DMS79 treated with DMSO at 0.1 percent for 48 hours (cell line): Measurements from ENCODE around the gene PCA3.

ENCODE experiments used
- DNase-seq: peaks from one replicate; lab custom pipeline; 2025; lab: John Stamatoyannopoulos, UW

Gene PCA3

DNA sequence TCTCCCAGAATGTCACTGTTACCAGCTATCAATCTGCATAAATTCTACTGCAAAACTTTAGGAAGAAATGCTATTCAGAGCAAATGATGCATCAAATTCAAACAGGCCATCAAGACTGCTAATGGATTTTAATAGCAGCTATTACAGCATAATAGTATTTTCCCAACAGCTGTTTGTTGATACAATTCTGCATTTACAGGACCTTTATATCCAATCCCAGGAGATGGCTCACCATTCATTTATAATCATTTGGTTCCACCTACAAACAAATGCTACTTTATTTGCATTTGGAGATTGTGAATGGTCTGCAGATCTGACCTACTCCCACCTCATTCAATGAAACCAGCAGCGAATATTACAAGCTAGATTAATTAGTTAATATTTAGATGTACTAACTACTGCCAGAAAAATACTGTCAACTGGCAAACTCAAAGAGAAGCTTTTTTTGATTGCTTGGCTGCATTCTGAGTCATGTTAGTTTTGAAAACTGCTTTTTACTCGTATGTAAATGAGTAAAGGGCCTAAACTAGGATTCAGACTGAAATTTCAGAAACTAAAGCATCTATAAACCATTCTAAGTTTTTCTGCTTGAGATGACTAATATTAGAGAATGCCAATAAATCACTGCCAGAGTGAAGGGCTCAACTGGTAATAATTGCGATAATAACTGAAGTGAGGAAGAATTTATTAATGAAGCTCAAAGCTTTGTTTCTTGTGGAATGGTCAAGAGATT, 7.1 kb upstream of the PCA3 start:
- peak; percentile 63 for DNase-seq

DNA sequence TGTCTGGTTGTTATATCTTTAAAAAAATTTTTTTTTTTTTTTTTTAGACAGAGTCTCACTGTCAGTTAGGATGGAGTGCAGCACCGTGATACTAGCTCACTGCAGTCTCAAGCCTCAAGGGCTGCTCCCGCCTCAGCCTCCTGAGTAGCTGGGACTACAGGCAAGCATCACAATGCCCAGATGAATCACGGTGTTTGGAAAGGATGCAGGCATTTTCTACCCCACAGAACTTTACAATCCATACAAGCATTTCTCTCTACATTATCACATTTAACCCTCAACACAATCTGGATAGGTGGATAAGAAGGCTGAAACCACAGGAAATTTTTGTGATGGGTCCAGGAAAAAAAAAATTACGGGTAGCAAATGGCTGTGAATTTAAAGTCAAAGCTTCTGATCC, 5.8 kb upstream of the PCA3 start:
- DNase-seq = no peak

DNA sequence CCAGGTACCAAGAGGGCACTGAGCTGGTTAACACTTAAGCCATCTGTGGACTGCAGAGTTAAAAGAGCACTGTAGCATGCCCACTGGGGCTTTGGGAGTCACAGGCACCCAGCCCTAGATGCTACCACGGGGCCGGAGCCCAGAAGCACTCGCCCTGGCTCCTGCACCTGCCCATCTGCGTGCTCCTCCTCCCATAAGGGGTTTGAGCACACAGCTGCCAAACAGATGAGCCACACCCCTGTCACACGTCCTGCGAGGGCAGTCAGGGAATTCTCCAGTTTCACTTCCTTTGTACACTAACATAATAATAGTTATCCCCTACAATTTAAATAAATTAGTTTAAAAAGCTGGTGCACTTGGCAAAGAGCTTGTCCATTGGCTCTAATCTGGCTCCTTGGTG, 4.5 kb upstream of the PCA3 start:
- DNase-seq = no peak

DNA sequence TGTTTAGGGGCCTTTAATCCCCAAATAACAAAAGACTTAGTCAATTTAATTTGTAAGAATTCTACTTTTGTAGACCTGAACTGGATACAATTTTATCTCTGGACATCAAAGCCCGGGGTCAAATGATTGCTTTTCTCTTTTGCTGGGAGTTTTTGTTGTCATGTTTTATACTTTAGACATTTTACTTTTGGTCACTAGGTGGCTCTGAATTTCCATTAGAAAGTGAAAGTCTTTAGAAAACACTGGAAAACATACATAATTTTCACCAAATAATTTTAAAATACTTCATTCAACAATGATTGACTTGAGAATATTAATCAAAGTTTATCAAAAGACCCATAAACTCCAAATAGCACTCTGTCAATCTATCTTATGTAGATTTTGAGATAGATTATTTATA, 2.8 kb upstream of the PCA3 start:
- no peak for DNase-seq

DNA sequence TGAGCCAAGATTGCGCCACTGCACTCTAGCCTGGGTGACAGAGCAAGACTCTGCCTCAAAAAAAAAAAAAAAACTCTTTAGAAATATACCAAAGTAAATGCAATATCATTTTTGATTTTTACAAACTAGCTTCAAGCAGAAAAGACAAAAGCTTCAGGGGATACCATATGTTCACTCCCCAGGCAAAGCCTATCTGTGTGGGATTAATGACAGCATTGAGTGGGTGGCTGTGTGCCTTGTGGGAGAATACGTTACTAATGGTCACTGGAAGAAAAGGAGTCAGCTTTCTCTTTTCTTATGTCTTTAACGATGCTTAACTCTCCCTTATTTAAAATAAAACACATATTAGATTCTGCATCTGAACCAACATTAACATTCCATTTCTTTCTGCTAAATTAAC, 1.9 kb downstream of the PCA3 start:
- DNase-seq = no peak

GRCh38 chr9:76772686-76773445, 8.6 kb downstream of the PCA3 start:
- no peak for DNase-seq

DNA sequence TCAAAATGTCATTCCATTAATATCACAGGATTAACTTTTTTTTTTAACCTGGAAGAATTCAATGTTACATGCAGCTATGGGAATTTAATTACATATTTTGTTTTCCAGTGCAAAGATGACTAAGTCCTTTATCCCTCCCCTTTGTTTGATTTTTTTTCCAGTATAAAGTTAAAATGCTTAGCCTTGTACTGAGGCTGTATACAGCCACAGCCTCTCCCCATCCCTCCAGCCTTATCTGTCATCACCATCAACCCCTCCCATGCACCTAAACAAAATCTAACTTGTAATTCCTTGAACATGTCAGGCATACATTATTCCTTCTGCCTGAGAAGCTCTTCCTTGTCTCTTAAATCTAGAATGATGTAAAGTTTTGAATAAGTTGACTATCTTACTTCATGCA, 20.6 kb downstream of the PCA3 start:
- no peak for DNase-seq

- DNase-seq = peak; percentile 59
These were observed 21.3 kb downstream of the PCA3 start for GRCh38 chr9:76785501-76785900.

DNA sequence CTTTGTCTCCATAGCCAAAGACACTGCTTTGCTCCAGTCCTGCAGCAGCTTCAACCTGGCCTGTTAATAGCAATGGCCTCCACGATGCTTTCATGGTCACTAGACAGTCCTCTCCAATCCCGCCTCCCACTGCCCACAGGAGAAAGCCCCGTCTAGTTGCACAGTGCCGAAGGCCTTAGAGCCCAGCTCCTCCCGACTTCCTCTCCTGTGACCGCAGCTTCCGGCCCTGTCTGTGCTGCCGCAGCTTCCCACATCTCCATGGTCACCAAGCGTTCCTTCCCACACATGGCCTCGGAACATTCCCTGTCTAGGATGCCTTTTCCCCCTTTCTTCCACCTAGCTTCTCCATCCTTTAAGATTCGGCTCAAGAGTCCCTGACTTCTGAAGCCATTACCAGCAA, 23.4 kb downstream of the PCA3 start:
- no peak for DNase-seq

DNA sequence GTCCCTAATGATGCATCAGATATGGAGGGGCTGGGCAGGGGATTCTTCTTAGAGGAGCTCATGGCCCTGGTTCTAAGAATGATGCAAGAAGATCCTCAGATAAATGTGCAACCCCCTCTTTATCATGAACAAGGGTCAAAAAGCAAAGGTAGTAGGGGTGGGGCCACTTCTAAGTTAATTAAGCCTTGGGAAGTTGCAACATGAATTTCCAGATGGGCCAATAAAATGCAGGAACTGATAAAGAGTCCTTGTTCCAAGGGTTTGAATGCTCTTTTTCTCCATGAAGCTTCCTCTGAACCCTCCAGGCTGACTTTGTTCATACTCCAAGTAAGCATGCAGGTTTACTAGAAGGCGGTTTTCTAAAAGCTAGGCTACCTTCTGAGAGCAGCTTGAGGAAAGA, 25.6 kb downstream of the PCA3 start:
- DNase-seq = no peak

DNA sequence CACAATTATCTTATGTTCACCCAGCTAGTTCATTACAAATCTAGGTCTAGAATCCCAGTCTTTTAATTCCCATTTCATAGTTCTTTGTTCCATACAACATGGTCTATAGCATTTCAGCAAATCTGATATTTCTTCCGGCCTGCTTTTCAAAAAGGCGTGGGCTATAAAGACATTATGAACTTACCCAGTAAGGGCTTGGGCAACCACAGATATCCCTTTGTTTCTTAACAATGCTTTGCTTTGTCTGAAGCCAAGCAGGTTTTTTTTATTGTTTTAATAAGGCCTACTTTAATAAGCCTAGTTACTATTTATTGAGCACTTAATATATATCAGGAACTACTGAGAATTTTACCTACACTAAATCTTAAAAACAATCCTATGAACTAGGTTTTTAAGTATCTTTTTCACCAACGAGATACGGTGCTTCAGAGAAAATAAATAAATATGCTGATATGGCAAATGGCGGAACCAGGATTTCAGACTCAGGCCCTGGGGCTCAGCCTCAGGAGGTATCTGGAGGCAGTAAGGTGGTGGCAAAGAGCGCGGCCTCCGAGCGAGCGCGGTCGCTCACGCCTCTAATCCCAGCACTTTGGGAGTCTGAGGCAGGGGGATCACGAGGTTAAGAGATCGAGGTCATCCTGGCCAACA, 29.7 kb downstream of the PCA3 start:
- no peak for DNase-seq

DNA sequence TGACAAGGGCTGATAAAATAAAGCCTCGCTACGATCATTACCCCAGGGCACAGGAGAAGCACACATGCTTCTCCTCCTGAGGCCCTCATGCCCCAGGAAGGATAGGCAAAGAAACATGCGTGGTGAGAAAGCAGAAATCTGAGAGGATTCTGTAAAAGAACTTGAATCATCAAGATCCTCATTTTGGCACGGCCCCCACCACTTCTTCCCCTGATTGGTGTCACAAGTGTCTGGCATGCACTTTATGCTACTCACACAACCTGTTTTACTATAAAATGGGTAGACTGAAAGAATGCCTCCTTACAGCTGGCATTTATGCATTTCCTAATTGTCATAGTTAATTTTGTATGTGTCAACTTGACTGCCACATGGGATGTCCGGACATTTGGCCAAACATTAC, 32.1 kb downstream of the PCA3 start:
- DNase-seq = peak; percentile 1

DNA sequence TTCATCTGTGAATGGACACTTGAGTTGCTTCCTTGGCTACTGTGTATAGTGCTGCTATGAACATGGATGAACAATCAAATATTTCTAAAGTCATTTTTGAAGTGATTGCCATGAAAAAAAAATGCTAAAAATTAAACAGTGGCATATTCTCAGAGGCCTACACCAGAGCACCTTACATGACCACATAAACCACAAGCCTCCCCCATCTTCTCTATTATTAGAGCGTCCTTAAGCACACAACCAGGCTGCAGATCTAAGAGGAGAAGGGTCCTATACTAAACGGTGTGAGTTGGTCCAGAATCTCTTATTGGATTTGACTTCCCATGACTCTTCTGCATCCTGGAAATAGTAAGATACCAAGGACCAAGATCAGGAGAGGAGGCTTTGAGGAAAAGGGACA, 34.3 kb downstream of the PCA3 start:
- no peak for DNase-seq

DNA sequence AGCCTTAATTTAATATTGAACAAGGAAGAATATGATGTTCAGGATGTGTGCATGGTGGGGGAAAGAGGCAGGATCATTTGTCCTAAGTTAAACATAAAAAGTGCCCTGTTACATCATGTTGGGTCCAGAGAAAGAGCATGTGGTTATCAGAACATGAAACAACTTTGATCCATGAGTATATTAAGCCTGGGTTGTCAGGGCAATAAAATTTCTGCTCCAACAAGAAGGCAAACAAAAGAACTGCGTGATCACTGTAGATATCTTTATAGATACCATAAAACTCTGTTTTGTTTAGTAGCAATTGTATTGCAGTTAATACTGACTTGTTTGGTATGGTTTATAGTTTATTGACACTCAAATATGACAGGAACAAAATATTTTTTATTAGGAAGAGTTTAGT, 35.2 kb downstream of the PCA3 start:
- no peak for DNase-seq

- no peak for DNase-seq
These were observed 36.7 kb downstream of the PCA3 start for GRCh38 chr9:76800901-76801300.

- DNase-seq = no peak
These were observed 38.8 kb downstream of the PCA3 start for GRCh38 chr9:76803083-76803482.

- DNase-seq = no peak
These were observed 39.5 kb downstream of the PCA3 start for GRCh38 chr9:76803762-76804161.

DNA sequence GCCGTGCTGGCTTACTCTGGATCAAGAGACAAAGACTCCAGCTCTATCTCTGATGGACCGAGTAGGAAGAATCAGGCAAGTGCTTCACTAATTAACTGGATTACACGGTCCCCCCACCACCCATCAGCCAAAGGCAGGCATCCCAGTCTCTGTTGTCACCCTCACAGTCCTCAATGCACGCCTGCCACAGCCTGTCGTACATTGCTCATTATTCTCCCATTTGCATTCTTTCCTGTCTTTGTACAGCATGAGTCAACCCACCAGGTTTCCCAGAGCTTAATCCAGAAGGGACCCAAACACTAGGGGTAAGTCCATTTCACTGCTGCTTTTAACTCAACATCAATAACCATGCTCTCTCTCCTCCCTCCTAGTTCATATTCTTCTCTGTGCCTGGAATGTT, 44.4 kb downstream of the PCA3 start:
- no peak for DNase-seq

DNA sequence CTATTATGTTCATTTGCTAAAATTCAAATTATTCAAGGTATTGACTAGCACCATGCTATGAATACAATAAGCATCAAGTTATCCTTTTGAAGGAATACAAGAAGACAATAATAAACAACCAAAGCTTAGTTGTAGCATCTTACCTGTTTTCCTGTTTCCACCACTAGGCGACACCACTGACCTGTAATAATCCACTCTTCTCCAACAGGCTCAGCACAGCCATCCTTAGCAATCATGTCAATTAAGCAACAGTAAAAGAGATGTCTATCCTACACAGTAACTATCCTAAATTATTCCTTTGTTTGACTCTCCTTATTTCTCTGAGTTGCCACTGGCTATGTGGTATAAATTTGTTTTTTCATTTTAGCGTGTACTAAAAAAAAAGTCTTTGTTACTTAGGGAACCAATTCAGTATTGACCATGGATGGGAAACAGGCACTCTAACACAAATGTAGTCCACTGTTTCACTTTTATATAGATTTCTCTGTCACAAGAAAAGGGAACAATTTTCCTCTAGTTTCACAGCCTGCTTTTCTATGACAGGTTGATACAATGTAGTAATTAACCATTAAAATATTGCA, 46.2 kb downstream of the PCA3 start:
- peak; percentile 38 for DNase-seq

DNA sequence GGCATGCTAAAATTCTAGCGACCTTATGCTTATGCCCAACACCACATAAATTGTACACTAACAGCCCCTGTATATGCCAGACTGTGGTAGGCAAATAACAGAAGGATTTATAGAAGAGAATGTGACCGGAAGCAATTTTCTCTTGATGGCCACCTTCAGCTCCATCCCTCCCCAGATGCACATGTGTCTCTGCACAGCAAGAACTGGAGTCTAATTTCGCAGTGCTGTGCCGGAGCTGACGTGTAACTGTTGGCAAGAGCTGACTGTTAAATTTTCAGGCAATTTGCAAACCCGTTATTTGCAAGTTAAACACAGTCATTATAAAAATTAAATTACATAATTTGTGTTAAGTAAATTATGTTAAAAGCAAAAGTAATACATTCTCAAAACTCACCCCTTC, 48.4 kb downstream of the PCA3 start:
- no peak for DNase-seq

GRCh38 chr9:76817489-76817888, 53.3 kb downstream of the PCA3 start:
- DNase-seq = no peak

DNA sequence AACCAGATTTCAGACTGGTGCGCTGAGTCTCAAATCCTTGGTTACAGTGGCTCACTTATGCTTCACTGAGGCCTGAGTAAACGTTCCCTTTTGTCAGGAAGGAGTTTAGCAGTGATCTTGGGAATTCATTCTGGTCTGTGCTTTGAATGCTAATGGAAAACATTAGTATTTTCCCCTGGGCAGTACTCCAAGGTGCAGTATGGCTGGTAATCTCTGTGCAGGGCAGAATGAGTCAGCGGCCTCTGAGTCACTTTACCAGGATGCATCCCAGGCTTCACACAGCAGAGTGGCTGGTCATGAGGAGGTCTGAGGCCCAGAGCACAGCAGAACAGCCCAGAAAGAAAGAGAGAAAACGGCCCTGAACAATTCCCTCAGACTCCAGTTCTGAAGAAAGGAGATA, 54.0 kb downstream of the PCA3 start:
- no peak for DNase-seq

GRCh38 chr9:76820431-76820830, 56.2 kb downstream of the PCA3 start:
- no peak for DNase-seq
